Activated T-helper 17 cell treated with anti-CD3 and anti-CD28 coated beads, Interleukin-2, amount 50 U/mL, for 72 hours (primary cell): Measurements from ENCODE around the gene SYNGR3. TPM values are rescaled to one million over a fixed set of nuclear protein-coding genes. Genes with fewer than 3 reads are reported as not detected.
A peak's percentile ranks its signal among the peaks of the same experiment; 100 is the strongest.
"Not testable (repeated sequence)": the region's sequence is repeated elsewhere in the genome, so short reads cannot be mapped to it uniquely, and the experiment has no call there.

Source experiments
- ATAC-seq: fragments of 150-1000 bp; cut with Tn5 transposase; replicated peaks from 2 replicates; pipeline ENCODE4 v1.10.0; 2021; ENCODE audit warnings: mild to moderate bottlenecking, moderate library complexity
- H3K27ac Mint-ChIP-seq: one replicate; pipeline ENCODE4 v1.8.0; 2022; ENCODE audit warnings: mixed read lengths
- H3K27me3 Mint-ChIP-seq: one replicate; pipeline ENCODE4 v1.8.0; 2022; ENCODE audit warnings: mixed read lengths
- H3K36me3 Mint-ChIP-seq: one replicate; pipeline ENCODE4 v1.8.0; 2022; ENCODE audit warnings: low read depth, mild to moderate bottlenecking, mixed read lengths
- H3K4me1 Mint-ChIP-seq: one replicate; pipeline ENCODE4 v1.8.0; 2022; ENCODE audit warnings: mixed read lengths
- H3K4me3 Mint-ChIP-seq: one replicate; pipeline ENCODE4 v1.8.0; 2022; ENCODE audit warnings: mild to moderate bottlenecking, mixed read lengths
- H3K9me3 Mint-ChIP-seq: one replicate; pipeline ENCODE4 v1.8.0; 2022; ENCODE audit warnings: mixed read lengths
- total RNA-seq, 2 donors: library from RNA; stranded (reverse); gene quantifications; one replicate each; pipeline ENCODE4 v1.2.3, GENCODE V29; 2022

Gene SYNGR3
- total RNA-seq, 2 donors from 2014 or later: 5.9 to 7.9 TPM

DNA sequence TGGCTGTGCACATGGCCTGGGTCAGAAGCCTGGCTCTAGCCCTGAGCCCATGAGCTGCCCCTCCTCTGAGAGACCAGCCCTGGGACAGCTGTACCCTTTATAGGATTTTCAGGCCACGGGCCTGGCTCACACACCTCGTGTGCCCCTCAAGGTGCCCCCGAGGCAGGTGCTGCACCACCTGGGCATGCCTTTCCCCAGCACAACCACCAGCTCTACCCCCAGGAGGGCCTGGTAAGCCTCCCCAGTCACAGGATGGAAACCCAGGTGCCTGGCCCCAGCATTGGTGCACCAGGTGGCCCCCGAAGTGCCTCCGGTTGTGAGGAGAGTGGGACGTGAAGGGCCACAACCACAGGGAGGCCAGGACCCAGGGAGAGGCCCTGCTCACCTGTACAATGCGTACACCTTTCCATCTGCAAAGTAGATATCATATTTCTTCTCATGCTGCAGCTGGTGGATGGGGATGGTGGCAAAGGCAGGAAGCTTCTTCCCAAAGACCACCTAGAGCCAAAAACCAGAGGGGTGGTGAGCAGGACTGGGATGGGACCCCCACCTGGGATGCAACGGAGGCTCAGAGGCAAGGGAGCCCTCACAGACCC, 13.6 kb downstream of the SYNGR3 start:
- Mint-ChIP-seq H3K4me1 (peaks cover 16% of the 10 kb centered on the region), H3K27ac (no peak overlapping the region), H3K27me3 (no peaks in the 10 kb centered on the region), H3K4me3 (no peak overlapping the region), H3K36me3 (peaks cover 46% of the 10 kb centered on the region), H3K9me3 (no peaks in the 10 kb centered on the region)
- ATAC-seq: no peak

GRCh38 chr16:2003827-2004641, 14.3 kb downstream of the SYNGR3 start:
- Mint-ChIP-seq H3K9me3 (no peaks in the 10 kb centered on the region), H3K27ac (no peak overlapping the region), H3K36me3 (peaks cover 45% of the 10 kb centered on the region), H3K27me3 (no peaks in the 10 kb centered on the region), H3K4me1 (peaks cover 20% of the 10 kb centered on the region), H3K4me3 (no peak overlapping the region)
- peak; percentile 95 for ATAC-seq

GRCh38 chr16:2004795-2005517, 15.2 kb downstream of the SYNGR3 start:
- no peak for ATAC-seq
- H3K4me1 Mint-ChIP-seq: peaks cover 20% of the 10 kb centered on the region
- H3K9me3 Mint-ChIP-seq: no peaks in the 10 kb centered on the region
- H3K4me3 Mint-ChIP-seq: no peak overlapping the region
- peaks cover 45% of the 10 kb centered on the region for H3K36me3 Mint-ChIP-seq
- no peak overlapping the region for H3K27ac Mint-ChIP-seq
- no peaks in the 10 kb centered on the region for H3K27me3 Mint-ChIP-seq

DNA sequence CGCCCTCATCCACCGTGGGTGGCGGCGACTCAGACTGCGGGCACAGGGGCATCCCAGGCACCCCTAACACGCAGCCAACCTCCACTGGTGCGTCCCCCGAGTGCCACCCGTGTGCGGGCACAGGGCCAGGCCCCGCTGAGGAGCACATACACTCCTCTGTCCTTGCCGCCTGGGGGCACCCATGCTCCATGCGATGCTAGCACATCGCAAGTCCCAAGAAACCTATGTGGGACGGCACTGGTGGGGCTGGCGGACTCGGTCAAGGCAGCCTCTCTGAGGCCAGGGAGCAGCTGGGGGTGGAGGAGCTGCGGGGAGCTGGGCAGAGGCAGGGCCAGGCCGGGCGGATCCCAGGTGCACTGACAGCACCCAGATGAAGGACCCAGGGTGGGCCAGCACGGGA, 15.9 kb downstream of the SYNGR3 start:
- Mint-ChIP-seq H3K9me3 (no peaks in the 10 kb centered on the region), H3K27me3 (no peaks in the 10 kb centered on the region), H3K4me3 (no peak overlapping the region), H3K36me3 (peaks cover 41% of the 10 kb centered on the region), H3K4me1 (peaks cover 20% of the 10 kb centered on the region), H3K27ac (peak overlapping the region; percentile 52)
- ATAC-seq: no peak

- peaks cover 20% of the 10 kb centered on the region for H3K4me1 Mint-ChIP-seq
- peak overlapping the region; percentile 52 for H3K27ac Mint-ChIP-seq
- peak overlapping the region; percentile 91 for H3K4me3 Mint-ChIP-seq
- H3K36me3 Mint-ChIP-seq: peaks cover 34% of the 10 kb centered on the region
- no peak for ATAC-seq
- H3K27me3 Mint-ChIP-seq: no peaks in the 10 kb centered on the region
- no peaks in the 10 kb centered on the region for H3K9me3 Mint-ChIP-seq
Measured at GRCh38 chr16:2006317-2006716, 16.5 kb downstream of the SYNGR3 start.

- Mint-ChIP-seq H3K27ac (peak overlapping the region; percentile 93), H3K27me3 (no peaks in the 10 kb centered on the region), H3K36me3 (peaks cover 27% of the 10 kb centered on the region), H3K4me3 (peak overlapping the region; percentile 91), H3K4me1 (peaks cover 20% of the 10 kb centered on the region), H3K9me3 (no peaks in the 10 kb centered on the region)
- ATAC-seq: no peak
Measured at GRCh38 chr16:2007081-2007836, 17.5 kb downstream of the SYNGR3 start.

DNA sequence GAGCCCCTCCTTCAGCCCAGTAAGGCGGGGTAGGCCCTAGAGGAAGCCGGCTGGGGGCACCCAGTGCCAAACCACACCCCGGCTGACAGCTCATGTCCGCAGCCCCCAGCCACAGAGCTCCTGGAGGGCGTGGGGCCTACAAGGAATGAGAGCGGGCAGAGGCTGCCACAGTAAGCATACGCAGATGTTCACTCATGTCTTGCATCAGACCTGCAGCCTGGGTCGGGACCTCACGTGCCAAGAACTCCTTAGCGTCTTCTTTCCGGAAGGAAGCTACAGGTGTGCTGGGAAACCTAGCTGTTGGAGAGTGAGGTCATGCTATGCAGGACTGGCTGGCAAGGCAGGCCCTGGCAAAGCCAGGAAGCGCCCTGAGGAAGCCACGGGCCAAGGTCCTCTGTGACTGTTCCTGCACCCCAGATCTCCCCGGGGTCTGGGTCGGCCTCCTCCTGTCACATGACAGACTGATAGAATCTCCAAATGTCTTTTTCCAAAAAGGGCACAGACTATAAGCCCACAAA, 18.3 kb downstream of the SYNGR3 start:
- Mint-ChIP-seq H3K27me3 (no peaks in the 10 kb centered on the region), H3K36me3 (peaks cover 23% of the 10 kb centered on the region), H3K27ac (peak overlapping the region; percentile 93), H3K4me1 (peaks cover 20% of the 10 kb centered on the region), H3K9me3 (no peaks in the 10 kb centered on the region), H3K4me3 (peak overlapping the region; percentile 91)
- no peak for ATAC-seq

DNA sequence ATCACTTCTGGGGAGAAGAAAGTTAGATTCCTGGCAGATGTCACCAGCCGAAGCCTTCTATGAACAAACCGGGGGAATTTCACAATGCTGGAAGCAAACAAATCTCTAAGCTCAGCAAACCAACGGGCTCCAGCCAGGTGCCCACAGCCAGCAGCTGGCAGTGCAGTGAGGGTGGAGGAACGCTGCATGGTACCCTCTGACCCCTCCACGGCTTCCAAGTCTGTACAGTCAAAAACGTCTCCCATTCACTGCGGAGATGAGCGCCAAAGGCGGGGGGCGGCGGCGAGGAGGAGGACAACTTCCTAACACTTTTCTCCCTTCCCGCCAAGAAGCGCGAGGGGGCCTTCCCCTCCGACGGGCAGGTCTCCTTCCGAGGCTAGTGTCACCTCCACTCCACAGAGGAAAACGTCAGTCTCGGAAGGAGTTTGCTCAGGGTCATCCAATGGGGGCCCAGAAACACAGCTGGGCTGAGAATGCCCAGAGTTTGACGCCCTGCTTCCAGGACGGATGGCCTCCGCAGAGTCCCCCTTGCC, 18.9 kb downstream of the SYNGR3 start:
- H3K27ac Mint-ChIP-seq: peak overlapping the region; percentile 93
- H3K4me3 Mint-ChIP-seq: peak overlapping the region; percentile 91
- peaks cover 23% of the 10 kb centered on the region for H3K36me3 Mint-ChIP-seq
- no peak for ATAC-seq
- peaks cover 20% of the 10 kb centered on the region for H3K4me1 Mint-ChIP-seq
- H3K9me3 Mint-ChIP-seq: no peaks in the 10 kb centered on the region
- H3K27me3 Mint-ChIP-seq: no peaks in the 10 kb centered on the region

GRCh38 chr16:2009164-2009711, 19.5 kb downstream of the SYNGR3 start:
- peaks cover 23% of the 10 kb centered on the region for H3K36me3 Mint-ChIP-seq
- peak overlapping the region; percentile 91 for H3K4me3 Mint-ChIP-seq
- H3K27me3 Mint-ChIP-seq: no peaks in the 10 kb centered on the region
- peak overlapping the region; percentile 93 for H3K27ac Mint-ChIP-seq
- peaks cover 20% of the 10 kb centered on the region for H3K4me1 Mint-ChIP-seq
- H3K9me3 Mint-ChIP-seq: no peaks in the 10 kb centered on the region
- ATAC-seq: peak; percentile 37

DNA sequence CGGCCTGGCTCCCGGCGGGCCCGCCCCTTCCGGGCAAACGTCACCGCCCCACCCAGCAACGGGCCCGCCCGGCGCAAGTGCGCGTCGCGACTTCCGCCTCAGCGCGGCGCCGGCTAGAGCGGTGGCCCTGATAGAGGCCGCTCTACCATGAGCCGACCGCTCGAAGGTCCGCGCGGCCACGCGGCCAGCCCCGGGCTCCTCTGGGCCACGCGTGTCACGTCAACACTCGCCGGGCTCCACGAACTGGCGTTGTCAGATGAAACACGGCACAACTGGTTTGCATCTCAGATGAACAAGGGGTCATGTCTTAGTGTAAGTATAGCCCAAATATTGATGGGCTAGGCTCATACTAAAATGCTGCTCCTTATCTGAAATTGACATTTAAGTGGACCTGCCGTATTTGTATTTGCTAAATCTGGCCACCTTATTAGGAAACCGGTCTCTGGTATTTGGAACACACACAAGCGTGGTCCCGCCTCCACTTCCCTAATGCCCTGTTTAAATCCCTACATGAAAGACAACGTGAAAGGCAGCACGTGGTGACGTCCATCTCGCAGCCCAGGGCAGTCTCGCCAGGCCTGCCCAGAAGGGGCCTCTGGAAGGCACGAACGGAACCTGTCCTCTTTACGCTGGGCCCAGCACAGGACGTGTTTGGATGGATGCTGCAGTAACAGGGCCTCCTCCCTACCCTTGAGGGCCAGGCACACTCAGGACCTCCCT, 20.2 kb downstream of the SYNGR3 start, which contains the start of gene ZNF598:
ZNF598 (minus strand) TSS at position 31 of the 720 bp plus-strand sequence.
- H3K4me3 Mint-ChIP-seq: peak within 1 kb of the TSS; percentile 94
- H3K9me3 Mint-ChIP-seq: no peaks in the 10 kb centered on the region
- no peaks in the 10 kb centered on the region for H3K27me3 Mint-ChIP-seq
- peaks cover 23% of the 10 kb centered on the region for H3K36me3 Mint-ChIP-seq
- peak within 1 kb of the TSS; percentile 93 for H3K27ac Mint-ChIP-seq
- H3K4me1 Mint-ChIP-seq: peaks cover 20% of the 10 kb centered on the region
- peak; percentile 99 for ATAC-seq

DNA sequence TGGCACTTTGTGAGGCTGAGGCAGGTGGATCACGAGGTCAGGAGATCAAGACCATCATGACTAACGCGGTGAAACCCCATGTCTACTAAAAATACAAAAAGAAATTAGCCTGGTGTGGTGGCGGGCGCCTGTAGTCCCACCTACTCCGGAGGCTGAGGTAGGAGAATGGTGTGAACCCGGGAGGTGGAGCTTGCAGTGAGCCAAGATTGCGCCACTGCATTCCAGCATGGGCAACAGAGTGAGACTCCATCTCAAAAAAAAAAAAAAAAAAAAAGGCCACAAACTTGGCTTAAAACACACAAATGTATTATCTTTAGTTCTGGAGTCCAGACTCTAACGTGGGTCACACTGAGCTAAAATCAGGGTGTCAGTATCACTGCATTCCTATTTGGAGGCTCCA, 22.0 kb downstream of the SYNGR3 start:
- H3K4me3 Mint-ChIP-seq: not testable (repeated sequence)

DNA sequence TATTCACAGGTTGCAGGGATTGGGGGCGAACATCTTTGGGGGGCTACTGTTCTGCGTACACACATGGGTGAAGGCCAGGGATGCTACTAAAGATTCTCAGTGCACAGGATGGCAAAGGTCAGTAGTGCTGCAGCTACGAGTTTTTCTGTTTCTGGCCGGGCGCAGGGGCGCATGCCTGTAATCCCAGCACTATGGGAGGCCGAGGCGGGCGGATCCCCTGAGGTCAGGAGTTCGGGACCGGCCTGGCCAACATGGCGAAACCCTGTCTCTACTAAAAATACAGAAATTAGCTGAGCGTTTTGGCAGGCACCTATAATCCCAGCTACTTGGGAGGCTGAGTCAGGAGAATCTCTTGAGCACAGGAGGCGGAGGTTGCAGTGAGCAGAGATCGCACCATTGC, 23.8 kb downstream of the SYNGR3 start:
- Mint-ChIP-seq H3K9me3 (no peaks in the 10 kb centered on the region), H3K36me3 (peaks cover 5% of the 10 kb centered on the region), H3K4me3 (no peak overlapping the region), H3K4me1 (peaks cover 3% of the 10 kb centered on the region), H3K27ac (no peak overlapping the region), H3K27me3 (no peaks in the 10 kb centered on the region)
- ATAC-seq: no peak

More for the DNA sequence above, 22.0 kb downstream of the SYNGR3 start:
- Mint-ChIP-seq H3K4me1 (peaks cover 14% of the 10 kb centered on the region), H3K36me3 (peaks cover 20% of the 10 kb centered on the region)
- not testable (repeated sequence) for H3K9me3 Mint-ChIP-seq, H3K27ac Mint-ChIP-seq, ATAC-seq, H3K27me3 Mint-ChIP-seq
